DND-41 (cell line): ENCODE measurements around the gene TNRC6A.

Experiments
- ATAC-seq: fragments of 200-7000 bp; cut with Tn5 transposase; 3 replicates; pipeline ENCODE4 v1.9.1; 2021; ENCODE audit warnings: low read depth; ENCODE audit not compliant: insufficient read depth
- DNase-seq: peaks from one replicate; pipeline ENCODE4 v3.0.0-alpha.2; 2020
- H2AFZ ChIP-seq: 2 replicates; pipeline ENCODE4 v1.6.0; 2012; ENCODE audit warnings: low read depth, low read length
- H3K27ac ChIP-seq: 2 replicates; pipeline ENCODE4 v1.5.1; 2012; ENCODE audit warnings: low read length, inconsistent platforms
- H3K27me3 ChIP-seq: fragments of 200-600 bp; sonication (generic); 2 replicates; pipeline ENCODE4 v1.6.0; 2012; ENCODE audit warnings: low read length, mild to moderate bottlenecking, inconsistent platforms; ENCODE audit not compliant: insufficient read depth, poor library complexity
- H3K36me3 ChIP-seq: 2 replicates; pipeline ENCODE4 v1.5.1; 2012; ENCODE audit warnings: low read length, inconsistent platforms; ENCODE audit not compliant: insufficient read depth
- H3K4me1 ChIP-seq: 2 replicates; pipeline ENCODE4 v1.5.1; 2012; ENCODE audit warnings: mild to moderate bottlenecking, low read length; ENCODE audit not compliant: insufficient read depth
- H3K4me2 ChIP-seq: 2 replicates; pipeline ENCODE4 v1.6.0; 2012; ENCODE audit warnings: mild to moderate bottlenecking, moderate library complexity, low read length, inconsistent platforms; ENCODE audit not compliant: insufficient read depth
- H3K4me3 ChIP-seq, 2 experiments: fragments of 200-600 bp in 1 of 2; shearing (Covaris generic) in 1 of 2; 2 replicates each; pipeline ENCODE4 v1.5.1; 2012 to 2016; ENCODE audit warnings: inconsistent platforms in 2 of 2, low read length in 2 of 2, mild to moderate bottlenecking in 2 of 2, low read depth in 1 of 2, moderate library complexity in 1 of 2
- H3K79me2 ChIP-seq: 2 replicates; pipeline ENCODE4 v1.6.0; 2012; ENCODE audit warnings: low read length, inconsistent platforms; ENCODE audit not compliant: insufficient read depth
- H3K9ac ChIP-seq: 2 replicates; pipeline ENCODE4 v1.6.0; 2012; ENCODE audit warnings: low read depth, mild to moderate bottlenecking, inconsistent platforms, low read length, moderate library complexity
- H3K9me3 ChIP-seq: 2 replicates; pipeline ENCODE4 v1.5.1; 2012; ENCODE audit warnings: low read length, moderate library complexity, mild to moderate bottlenecking, inconsistent platforms; ENCODE audit not compliant: insufficient read depth, severe bottlenecking
- H4K20me1 ChIP-seq: 2 replicates; pipeline ENCODE4 v1.6.0; 2012; ENCODE audit warnings: low read length; ENCODE audit not compliant: insufficient read depth
- EZH2 ChIP-seq: IDR thresholded peaks from 3 replicates; pipeline ENCODE4 v1.6.1; 2012; ENCODE audit warnings: borderline replicate concordance, low read depth, mild to moderate bottlenecking, moderate library complexity, low read length, inconsistent platforms; ENCODE audit not compliant: severe bottlenecking
- TF ChIP-seq, protein P1 (sequence below): IDR thresholded peaks from 2 replicates; pipeline ENCODE4 v1.5.1; 2012; ENCODE audit warnings: borderline replicate concordance, low read length, moderate library complexity, mild to moderate bottlenecking; ENCODE audit not compliant: poor library complexity, severe bottlenecking; ENCODE audit errors: extremely low read depth

The TNRC6A gene

GRCh38 chr16:24736758-24737157, 7.3 kb downstream of the TNRC6A start:
- Histone ChIP-seq H4K20me1 (peaks cover 75% of the 10 kb centered on the region), H2AFZ (no peak overlapping the region), H3K4me1 (peaks cover 17% of the 10 kb centered on the region), H3K27me3 (no peaks in the 10 kb centered on the region), H3K9me3 (no peaks in the 10 kb centered on the region), H3K4me2 (no peak overlapping the region), H3K36me3 (peaks cover 26% of the 10 kb centered on the region), H3K4me3 (no peak overlapping the region), H3K27ac (no peak overlapping the region), H3K79me2 (peaks cover 100% of the 10 kb centered on the region), H3K9ac (no peak overlapping the region)
- no peak for TF ChIP-seq EZH2
- TF ChIP-seq, protein P1, sequence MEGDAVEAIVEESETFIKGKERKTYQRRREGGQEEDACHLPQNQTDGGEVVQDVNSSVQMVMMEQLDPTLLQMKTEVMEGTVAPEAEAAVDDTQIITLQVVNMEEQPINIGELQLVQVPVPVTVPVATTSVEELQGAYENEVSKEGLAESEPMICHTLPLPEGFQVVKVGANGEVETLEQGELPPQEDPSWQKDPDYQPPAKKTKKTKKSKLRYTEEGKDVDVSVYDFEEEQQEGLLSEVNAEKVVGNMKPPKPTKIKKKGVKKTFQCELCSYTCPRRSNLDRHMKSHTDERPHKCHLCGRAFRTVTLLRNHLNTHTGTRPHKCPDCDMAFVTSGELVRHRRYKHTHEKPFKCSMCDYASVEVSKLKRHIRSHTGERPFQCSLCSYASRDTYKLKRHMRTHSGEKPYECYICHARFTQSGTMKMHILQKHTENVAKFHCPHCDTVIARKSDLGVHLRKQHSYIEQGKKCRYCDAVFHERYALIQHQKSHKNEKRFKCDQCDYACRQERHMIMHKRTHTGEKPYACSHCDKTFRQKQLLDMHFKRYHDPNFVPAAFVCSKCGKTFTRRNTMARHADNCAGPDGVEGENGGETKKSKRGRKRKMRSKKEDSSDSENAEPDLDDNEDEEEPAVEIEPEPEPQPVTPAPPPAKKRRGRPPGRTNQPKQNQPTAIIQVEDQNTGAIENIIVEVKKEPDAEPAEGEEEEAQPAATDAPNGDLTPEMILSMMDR: no peak
- DNase-seq (no peak), ATAC-seq (no peak)

DNA sequence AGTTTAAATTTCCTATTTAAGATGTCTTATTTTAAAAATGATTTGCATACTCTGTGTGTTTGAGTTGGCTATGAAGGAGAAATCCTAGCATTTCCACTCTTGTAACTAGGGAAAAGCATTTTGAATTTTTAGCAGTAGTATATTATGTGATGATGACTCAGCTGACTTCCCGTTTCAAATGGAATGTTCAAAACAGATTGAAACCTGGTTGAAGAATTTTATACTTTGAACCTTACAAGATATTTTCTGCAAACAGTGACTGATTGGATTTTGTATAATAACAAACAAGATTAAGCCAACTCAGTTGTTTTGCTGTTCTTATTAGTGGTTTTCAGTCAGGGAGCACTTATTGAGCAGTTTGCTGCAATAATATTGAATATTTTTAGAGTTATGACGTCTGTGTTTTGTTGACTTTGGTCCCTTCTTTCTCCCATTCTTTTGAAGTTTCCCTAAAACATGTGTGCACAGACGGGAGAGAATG, 8.0 kb downstream of the TNRC6A start:
- Histone ChIP-seq H3K27me3 (no peaks in the 10 kb centered on the region), H3K4me2 (no peak overlapping the region), H3K36me3 (peaks cover 28% of the 10 kb centered on the region), H3K27ac (no peak overlapping the region), H2AFZ (no peak overlapping the region), H3K4me3 (no peak overlapping the region), H3K79me2 (peaks cover 100% of the 10 kb centered on the region), H3K4me1 (peaks cover 10% of the 10 kb centered on the region), H4K20me1 (peaks cover 75% of the 10 kb centered on the region), H3K9ac (no peak overlapping the region), H3K9me3 (no peaks in the 10 kb centered on the region)
- no peak for ATAC-seq
- DNase-seq: no peak
- TF ChIP-seq, protein P1: no peak
- TF ChIP-seq EZH2: no peak

DNA sequence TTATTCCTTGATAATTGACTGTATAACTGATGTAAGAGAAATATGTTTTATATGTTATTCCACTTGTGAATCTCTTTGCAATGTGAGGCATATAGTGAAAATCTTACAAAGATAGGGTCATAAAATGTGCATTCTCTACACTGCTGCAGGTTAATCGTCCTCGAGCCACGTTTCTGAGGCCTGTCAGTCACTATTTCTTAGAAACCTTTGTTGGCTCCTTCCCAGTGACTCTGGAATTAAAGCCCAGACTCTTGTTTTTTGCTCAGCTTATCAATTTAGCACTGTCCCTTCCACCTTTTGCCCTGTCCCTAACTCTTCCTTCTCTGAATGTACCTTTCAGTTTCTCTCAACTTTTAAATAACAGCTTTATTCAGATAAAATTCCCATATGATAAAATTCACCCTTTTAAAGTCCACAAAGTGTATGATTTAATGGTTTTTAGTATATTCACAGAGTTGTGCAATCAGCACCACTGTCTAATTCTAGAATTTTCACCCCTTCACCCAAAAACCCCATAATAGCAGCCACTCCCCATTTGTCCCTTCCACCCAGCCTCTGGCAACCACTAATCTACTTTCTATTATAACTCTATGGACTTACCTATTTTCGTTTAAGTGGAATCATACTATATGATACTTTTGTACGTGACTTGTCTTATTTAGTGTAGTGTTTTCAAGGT, 8.6 kb downstream of the TNRC6A start:
- Histone ChIP-seq H4K20me1 (peaks cover 76% of the 10 kb centered on the region), H3K9ac (no peak overlapping the region), H3K9me3 (no peaks in the 10 kb centered on the region), H2AFZ (no peak overlapping the region), H3K79me2 (peaks cover 100% of the 10 kb centered on the region), H3K4me1 (0 out of 2 replicates have a peak, but pooled peaks cover 4% of the 10 kb centered on the region), H3K27me3 (no peaks in the 10 kb centered on the region), H3K36me3 (peaks cover 26% of the 10 kb centered on the region), H3K4me3 (no peak overlapping the region), H3K4me2 (no peak overlapping the region), H3K27ac (no peak overlapping the region)
- no peak for TF ChIP-seq EZH2
- TF ChIP-seq, protein P1: no peak
- DNase-seq (no peak), ATAC-seq (no peak)

DNA sequence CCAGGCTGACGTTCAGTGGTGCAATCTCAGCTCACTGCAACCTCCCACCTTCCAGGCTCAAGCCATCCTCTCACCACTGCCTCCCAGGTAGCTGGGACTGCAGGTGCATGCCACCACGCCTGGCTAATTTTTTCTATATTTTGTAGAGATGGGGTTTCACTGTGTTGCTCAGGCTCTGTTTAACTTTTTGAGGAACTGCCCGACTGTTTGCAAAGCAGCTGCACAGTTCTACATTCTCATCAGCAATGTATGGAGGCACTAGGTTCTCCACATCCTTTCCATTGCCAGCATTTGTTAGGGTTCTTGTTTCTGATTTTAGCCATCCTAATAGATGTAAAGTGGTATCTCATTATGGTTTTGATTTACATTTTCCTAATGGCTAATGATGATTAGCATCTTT, 9.4 kb downstream of the TNRC6A start:
- TF ChIP-seq, protein P1: no peak
- TF ChIP-seq EZH2: no peak
- Histone ChIP-seq H3K9me3 (no peaks in the 10 kb centered on the region), H3K79me2 (peaks cover 100% of the 10 kb centered on the region), H3K9ac (no peak overlapping the region), H3K36me3 (peaks cover 18% of the 10 kb centered on the region), H3K27ac (no peak overlapping the region), H3K4me1 (no peaks in the 10 kb centered on the region), H4K20me1 (peaks cover 74% of the 10 kb centered on the region), H2AFZ (no peak overlapping the region), H3K4me3 (no peak overlapping the region), H3K27me3 (no peaks in the 10 kb centered on the region), H3K4me2 (no peak overlapping the region)
- ATAC-seq (no peak), DNase-seq (no peak)
